Measurements from ENCODE around the gene TXNDC17.
A peak's percentile ranks its signal among the peaks of the same experiment; 100 is the strongest.
"Not testable (repeated sequence)": the region's sequence is repeated elsewhere in the genome, so short reads cannot be mapped to it uniquely, and the experiment has no call there.

The TXNDC17 gene

GRCh38 chr17:6640536-6641246 lies at the start of gene TXNDC17, which contains the start of gene KIAA0753:
TSS of gene TXNDC17 (plus strand) at chr17:6641060. CDS start at chr17:6641083, 23 bp downstream.
TSS of gene KIAA0753 (minus strand) at chr17:6640711. CDS start at chr17:6635103, 5,608 bp downstream.
- peak; percentile 95 for DNase-seq

GRCh38 chr17:6591599-6592158 lies 49.2 kb upstream of the TXNDC17 start:
- no peak for DNase-seq

DNA sequence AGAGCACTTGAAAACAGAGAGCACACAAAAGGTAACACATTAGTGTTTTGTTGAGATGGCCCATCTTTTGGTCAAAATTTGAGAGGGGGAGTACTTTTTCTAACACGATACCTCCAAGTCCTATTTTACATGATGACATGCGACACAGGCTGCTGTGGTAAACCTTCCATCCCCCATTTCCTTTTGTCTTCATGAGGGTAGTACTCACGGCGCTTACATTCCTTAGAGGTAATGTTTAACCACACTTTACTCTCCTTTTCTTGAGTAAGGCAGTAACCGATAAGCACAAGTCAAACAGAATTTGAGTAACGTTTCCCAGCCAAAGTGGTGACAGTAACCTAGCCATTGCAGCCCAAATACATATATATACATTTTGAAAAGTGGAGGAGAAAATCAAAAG lies 48.7 kb upstream of the TXNDC17 start:
- DNase-seq: no peak

DNA sequence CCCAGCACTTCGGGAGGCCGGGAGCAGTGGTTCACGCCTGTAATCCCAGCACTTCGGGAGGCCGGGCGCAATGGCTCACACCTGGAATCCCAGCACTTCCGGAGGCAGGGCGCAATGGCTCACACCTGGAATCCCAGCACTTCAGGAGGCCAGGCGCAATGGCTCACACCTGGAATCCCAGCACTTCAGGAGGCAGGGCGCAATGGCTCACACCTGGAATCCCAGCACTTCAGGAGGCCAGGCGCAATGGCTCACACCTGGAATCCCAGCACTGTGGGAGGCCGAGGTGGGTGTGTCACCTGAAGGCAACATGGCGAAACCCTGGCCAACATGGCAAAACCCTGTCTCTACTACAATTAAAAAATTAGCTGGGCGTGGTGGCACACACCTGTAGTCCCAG lies 47.5 kb upstream of the TXNDC17 start:
- DNase-seq: not testable (repeated sequence)

- DNase-seq: no peak
Measured at GRCh38 chr17:6596081-6596480, 44.8 kb upstream of the TXNDC17 start.

- no peak for DNase-seq
Measured at GRCh38 chr17:6596511-6596910, 44.3 kb upstream of the TXNDC17 start.

GRCh38 chr17:6596941-6597340 lies 43.9 kb upstream of the TXNDC17 start:
- no peak for DNase-seq

DNA sequence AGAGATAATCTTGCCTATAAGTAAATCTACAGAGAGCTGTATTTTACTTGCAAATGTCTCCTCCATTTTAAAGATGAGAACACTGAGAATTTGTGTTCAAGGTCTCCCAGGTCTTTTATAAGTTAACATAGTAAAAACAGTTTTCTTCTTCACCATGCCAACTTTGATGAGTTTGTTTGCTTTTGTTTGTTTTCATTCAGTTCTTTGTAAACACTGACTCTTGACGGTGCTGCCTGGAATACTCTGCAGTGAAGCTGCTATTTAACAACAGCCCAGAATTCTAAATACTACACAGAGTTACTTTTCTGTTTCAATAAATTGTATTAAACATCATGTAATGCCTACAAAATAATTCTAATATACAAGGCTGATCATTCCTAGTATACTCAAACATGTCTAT lies 43.1 kb upstream of the TXNDC17 start:
- no peak for DNase-seq

DNA sequence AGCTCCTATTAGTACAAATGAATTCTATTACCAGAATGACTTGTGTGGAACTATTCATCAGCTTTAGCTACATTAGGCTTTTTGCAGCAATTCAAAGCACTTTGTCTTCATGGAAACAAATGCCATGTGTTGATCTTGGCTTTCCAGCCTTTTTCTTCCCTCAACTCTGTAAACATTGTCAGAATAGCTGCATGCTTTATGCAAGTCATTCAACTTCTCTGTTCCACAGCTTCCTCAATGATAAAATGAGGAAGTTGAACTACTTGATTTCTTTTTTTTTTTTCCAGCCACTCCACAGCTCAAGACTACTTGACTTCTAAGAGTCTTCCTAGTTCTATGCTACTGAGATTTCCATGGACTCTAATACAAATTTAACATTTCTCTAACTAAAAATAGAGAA lies 41.5 kb upstream of the TXNDC17 start:
- no peak for DNase-seq

DNA sequence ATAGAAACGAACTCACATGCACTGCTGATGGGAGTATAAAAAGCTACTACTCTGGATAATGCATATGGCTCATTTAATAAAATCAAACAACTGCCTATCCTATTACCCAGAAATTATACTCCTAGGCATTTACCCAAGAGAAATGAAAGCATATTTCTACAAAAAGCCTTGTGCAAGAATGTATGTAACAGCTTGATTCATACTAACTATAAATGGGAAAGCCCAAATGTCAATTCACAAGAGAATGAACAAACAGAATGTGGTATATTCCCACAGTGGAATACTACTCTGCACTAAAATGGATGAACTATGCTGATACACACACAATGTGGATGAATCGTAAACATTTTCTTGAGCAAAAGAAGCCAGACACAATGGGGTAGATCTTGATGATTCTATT lies 38.7 kb upstream of the TXNDC17 start:
- DNase-seq: no peak

- DNase-seq: peak; percentile 56
Measured at GRCh38 chr17:6603744-6604325, 37.0 kb upstream of the TXNDC17 start.

- DNase-seq: no peak
Measured at GRCh38 chr17:6605142-6605541, 35.7 kb upstream of the TXNDC17 start.

DNA sequence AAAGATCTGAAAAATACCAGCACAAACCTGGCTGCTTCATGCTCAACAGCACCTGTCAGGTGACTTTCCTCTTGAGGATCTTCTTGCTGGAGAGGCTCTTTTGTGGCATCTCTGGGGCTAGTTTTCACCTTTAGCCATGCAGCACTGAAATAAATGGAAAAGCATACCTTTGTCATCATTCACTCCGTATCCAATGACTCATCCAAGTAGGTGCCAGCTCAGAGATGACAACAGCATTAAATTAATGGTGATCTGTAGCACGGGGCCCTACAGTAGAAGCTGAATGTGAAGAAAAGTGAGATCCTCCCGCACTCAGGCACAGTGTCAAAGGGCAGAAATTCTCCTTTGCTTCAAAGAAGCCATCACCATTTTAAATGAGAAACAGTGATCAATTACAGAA lies 32.5 kb upstream of the TXNDC17 start:
- DNase-seq: no peak

DNA sequence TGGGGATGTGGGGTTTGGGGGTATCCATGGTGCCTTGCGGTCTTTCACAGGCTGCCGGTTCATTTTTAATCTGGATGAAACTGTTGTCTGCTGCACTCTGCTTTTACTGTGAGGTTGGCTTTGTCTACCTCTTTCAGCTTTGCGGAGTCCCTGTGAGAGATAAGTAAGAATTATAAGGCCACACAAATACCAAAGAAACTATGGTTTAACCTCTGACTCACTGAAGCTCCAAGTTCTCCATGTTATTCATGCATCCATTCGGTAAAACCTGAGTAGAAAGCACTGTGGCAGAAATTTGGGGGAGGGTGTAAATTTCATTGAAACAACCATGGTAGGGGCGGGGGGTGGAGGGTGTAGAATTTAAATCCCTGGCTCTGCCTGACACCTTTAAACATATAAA lies 30.8 kb upstream of the TXNDC17 start:
- no peak for DNase-seq

DNA sequence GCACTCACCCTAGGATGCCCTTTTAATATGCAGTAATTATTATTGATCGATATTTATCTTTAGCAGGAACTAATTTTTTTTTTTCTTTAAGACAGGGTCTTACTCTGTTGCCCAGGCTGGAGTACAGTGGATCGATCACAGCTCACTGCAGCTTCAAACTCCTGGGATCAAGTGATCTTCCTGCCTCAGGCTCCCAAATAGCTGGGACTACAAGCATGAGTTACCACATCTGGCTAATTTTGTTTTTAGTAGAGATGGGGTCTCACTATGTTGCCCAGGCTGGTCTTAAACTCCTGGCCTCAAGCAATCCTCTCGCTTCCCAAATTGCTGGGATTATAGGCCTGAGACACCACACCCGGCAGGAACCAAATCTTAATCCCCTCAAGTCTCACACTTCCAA lies 29.6 kb upstream of the TXNDC17 start:
- no peak for DNase-seq

- no peak for DNase-seq
Measured at GRCh38 chr17:6623941-6624340, 16.9 kb upstream of the TXNDC17 start.

DNA sequence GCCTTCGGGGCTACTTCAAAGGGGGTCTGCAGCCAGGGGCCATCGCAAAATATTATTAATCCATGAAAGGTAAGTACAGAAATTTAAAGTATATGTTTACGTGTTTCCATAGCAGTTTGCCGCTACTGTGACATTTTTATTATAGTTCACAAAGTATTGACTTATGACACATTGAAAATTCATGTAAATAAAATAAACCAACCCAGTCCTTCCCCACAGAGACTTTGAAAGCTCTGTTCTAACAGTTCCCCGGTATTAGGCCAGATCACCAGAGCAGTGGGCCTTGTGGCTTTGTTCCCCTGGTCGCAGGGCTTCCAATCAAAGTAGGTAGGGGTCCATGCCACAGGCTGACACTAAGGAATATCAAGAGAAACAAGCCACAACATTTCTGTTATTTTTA lies 14.2 kb upstream of the TXNDC17 start:
- no peak for DNase-seq

GRCh38 chr17:6627019-6627418 lies 13.8 kb upstream of the TXNDC17 start:
- DNase-seq: no peak

- no peak for DNase-seq
Measured at GRCh38 chr17:6630390-6630789, 10.5 kb upstream of the TXNDC17 start.

GRCh38 chr17:6632530-6632929 lies 8.3 kb upstream of the TXNDC17 start:
- no peak for DNase-seq

- DNase-seq: no peak
Measured at GRCh38 chr17:6633263-6633662, 7.6 kb upstream of the TXNDC17 start.

- DNase-seq: no peak
Measured at GRCh38 chr17:6636105-6636504, 4.8 kb upstream of the TXNDC17 start.

GRCh38 chr17:6636616-6637457 lies 4.0 kb upstream of the TXNDC17 start:
- no peak for DNase-seq

DNA sequence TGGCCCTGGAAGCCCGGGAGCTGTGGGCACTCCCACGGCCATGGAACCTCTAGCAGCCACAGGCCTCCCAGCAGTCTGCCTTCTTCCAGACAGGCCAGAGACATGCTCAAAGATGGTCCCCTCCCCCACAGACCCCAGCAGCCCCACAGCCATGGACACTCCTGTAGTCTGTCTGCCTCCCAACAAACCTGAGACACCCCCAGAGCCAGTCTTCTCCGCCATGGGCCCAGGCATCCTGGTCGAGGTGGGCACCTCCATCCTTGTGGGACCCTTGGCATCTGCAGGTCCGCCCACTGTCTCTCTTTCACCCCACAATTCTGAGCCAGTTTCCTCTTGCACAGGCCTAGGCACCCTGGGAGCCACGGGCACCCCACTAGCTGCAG lies 3.4 kb upstream of the TXNDC17 start:
- DNase-seq: no peak
